Activated CD8-positive, alpha-beta memory T cell treated with anti-CD3 and anti-CD28 coated beads for 4 hours (primary cell): ENCODE results near the gene KRT85.
A peak's percentile ranks its signal among the peaks of the same experiment; 100 is the strongest.

Experiments
- DNase-seq, 2 donors: peaks; one replicate each; pipeline ENCODE4 v3.0.0-alpha.2; 2020; ENCODE audit warnings: low read depth in 2 of 2

Gene KRT85

GRCh38 chr12:52367876-52368275 lies 595 bp upstream of the KRT85 start:
- DNase-seq = no peak

GRCh38 chr12:52364901-52365489 lies 2.3 kb downstream of the KRT85 start:
- no peak for DNase-seq

- DNase-seq = no peak
Observed at GRCh38 chr12:52364061-52364460, 3.2 kb downstream of the KRT85 start.

- no peak for DNase-seq
Observed at GRCh38 chr12:52363111-52363679, 4.1 kb downstream of the KRT85 start.

- DNase-seq = no peak
Observed at GRCh38 chr12:52362118-52362726, 5.1 kb downstream of the KRT85 start.

- DNase-seq = no peak
Observed at GRCh38 chr12:52361553-52361952, 5.7 kb downstream of the KRT85 start.

GRCh38 chr12:52360663-52361271 lies 6.5 kb downstream of the KRT85 start:
- no peak for DNase-seq

- no peak for DNase-seq
Observed at GRCh38 chr12:52360106-52360662, 7.1 kb downstream of the KRT85 start.

- no peak for DNase-seq
Observed at GRCh38 chr12:52359621-52360061, 7.6 kb downstream of the KRT85 start.

GRCh38 chr12:52358575-52359350 lies 8.5 kb downstream of the KRT85 start:
- no peak for DNase-seq

GRCh38 chr12:52356762-52357580 lies 10.3 kb downstream of the KRT85 start:
- no peak for DNase-seq

- no peak for DNase-seq
Observed at GRCh38 chr12:52356031-52356761, 11.1 kb downstream of the KRT85 start.

GRCh38 chr12:52355176-52355575 lies 12.1 kb downstream of the KRT85 start:
- no peak for DNase-seq

- no peak for DNase-seq
Observed at GRCh38 chr12:52354200-52354599, 13.1 kb downstream of the KRT85 start.

GRCh38 chr12:52353766-52354165 lies 13.5 kb downstream of the KRT85 start:
- no peak for DNase-seq

GRCh38 chr12:52352951-52353350 lies 14.3 kb downstream of the KRT85 start:
- no peak for DNase-seq

GRCh38 chr12:52351196-52352059 lies 15.9 kb downstream of the KRT85 start:
- peak; percentile 36 to 37 for DNase-seq

GRCh38 chr12:52350786-52351185 lies 16.5 kb downstream of the KRT85 start:
- DNase-seq = no peak

- DNase-seq = no peak
Observed at GRCh38 chr12:52350021-52350620, 17.2 kb downstream of the KRT85 start.
